Activated CD4-positive, alpha-beta T cell treated with anti-CD3 and anti-CD28 coated beads for 36 hours (primary cell): ENCODE results near the gene B4GALT5. TPM values are rescaled to one million over a fixed set of nuclear protein-coding genes. Genes with fewer than 3 reads are reported as not detected.
A peak's percentile ranks its signal among the peaks of the same experiment; 100 is the strongest.
"Not testable (repeated sequence)": the region's sequence is repeated elsewhere in the genome, so short reads cannot be mapped to it uniquely, and the experiment has no call there.

ENCODE experiments used
- ATAC-seq: fragments of 200-7000 bp; cut with Tn5 transposase; one replicate; pipeline ENCODE4 v1.10.0; 2021; ENCODE audit warnings: mild to moderate bottlenecking, moderate library complexity
- CTCF ChIA-PET: fragments of 350-600 bp; sonication (Branson Sonifier 250); formaldehyde crosslinking; loops from one replicate; lab custom pipeline; 2021; ENCODE audit warnings: antibody characterized with exemption; lab: Charles Lee
- POLR2A ChIA-PET: fragments of 350-600 bp; sonication (Branson Sonifier 250); formaldehyde crosslinking; loops from one replicate; lab custom pipeline; 2021; ENCODE audit warnings: antibody characterized with exemption, inconsistent platforms; lab: Charles Lee
- DNase-seq: peaks from one replicate; pipeline ENCODE4 v3.0.0-alpha.2; 2020
- H3K27ac Mint-ChIP-seq: one replicate; pipeline ENCODE4 v1.8.0; 2021; ENCODE audit warnings: mixed read lengths
- H3K27me3 Mint-ChIP-seq: one replicate; pipeline ENCODE4 v1.8.0; 2021; ENCODE audit warnings: mixed read lengths
- H3K36me3 Mint-ChIP-seq: one replicate; pipeline ENCODE4 v1.8.0; 2021; ENCODE audit warnings: low read depth, mixed read lengths
- H3K4me1 Mint-ChIP-seq: one replicate; pipeline ENCODE4 v1.8.0; 2021; ENCODE audit warnings: mixed read lengths
- H3K4me3 Mint-ChIP-seq: one replicate; pipeline ENCODE4 v1.8.0; 2021; ENCODE audit warnings: mild to moderate bottlenecking, moderate library complexity, mixed read lengths
- H3K9me3 Mint-ChIP-seq: one replicate; pipeline ENCODE4 v1.8.0; 2021; ENCODE audit warnings: low read depth, mixed read lengths
- intact Hi-C, 2 experiments: fragments of 100-400 bp; cut with DNase I in 1 of 2; cut with micrococcal nuclease in 1 of 2; formaldehyde crosslinking; loops; one replicate each; pipeline versions ENCODE4 v1.14.2 to v1.15.1; 2022 to 2024; cut with DNase I, micrococcal nuclease
- total RNA-seq, 2 experiments: library from RNA; stranded (reverse); gene quantifications; one replicate each; pipeline ENCODE4 v1.2.3, GENCODE V29; 2021

Gene B4GALT5
- total RNA-seq, 2 experiments from 2014 or later: 18.6 to 19.6 TPM

DNA sequence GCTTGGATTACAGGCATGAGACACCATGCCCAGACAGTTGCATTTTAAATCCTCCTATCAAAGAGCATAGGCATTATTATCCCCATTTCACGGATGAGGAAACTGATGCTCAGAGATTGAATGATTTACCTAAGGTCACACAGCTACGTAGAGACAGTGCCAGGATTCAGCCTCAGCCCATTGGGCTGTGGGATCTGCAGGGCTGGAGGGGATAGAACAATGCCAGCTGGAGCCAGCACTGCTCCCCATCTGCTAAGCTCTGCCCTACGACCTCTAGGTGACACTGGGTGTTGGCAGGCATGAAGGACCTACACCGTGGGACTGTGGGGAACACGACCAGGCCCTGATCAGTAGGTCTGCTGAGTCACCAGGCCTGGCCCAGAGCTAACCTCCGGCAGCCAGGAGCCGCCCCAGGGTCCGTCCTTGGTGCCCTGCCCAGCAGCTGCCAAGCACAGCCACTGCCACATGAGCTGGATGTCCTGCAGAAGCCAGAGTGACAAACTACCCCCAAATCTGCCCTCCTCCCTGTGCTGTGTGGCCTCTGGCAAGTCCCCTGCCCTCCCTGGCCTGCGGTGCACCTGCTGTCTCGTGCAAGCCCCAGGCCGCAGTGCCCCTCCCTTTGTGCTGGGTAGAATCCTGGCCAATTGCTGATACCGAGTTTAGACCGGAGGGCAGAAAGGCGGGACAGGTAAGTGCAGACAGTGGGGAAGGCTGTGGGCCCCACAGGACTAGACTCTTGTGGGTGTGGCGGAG lies 98.1 kb downstream of the B4GALT5 start:
- ATAC-seq (no peak), DNase-seq (no peak)
- H3K9me3 Mint-ChIP-seq: no peaks in the 10 kb centered on the region
- no peak overlapping the region for H3K4me3 Mint-ChIP-seq
- no peaks in the 10 kb centered on the region for H3K27me3 Mint-ChIP-seq
- ChIA-PET POLR2A (no interaction called here), CTCF (interaction anchor here (0.7 to 4.9 kb wide), 4 partner anchors 72 to 1443 kb away, joined by 3 to 26 read pairs (median 4); no protein-coding TSS in a partner anchor)
- H3K36me3 Mint-ChIP-seq: no peaks in the 10 kb centered on the region
- no peak overlapping the region for H3K27ac Mint-ChIP-seq
- H3K4me1 Mint-ChIP-seq: peaks cover 5% of the 10 kb centered on the region
- intact Hi-C loops: no loop called here

GRCh38 chr20:49615051-49615400 lies 98.7 kb downstream of the B4GALT5 start:
- H3K4me3 Mint-ChIP-seq, H3K9me3 Mint-ChIP-seq, H3K27ac Mint-ChIP-seq, POLR2A ChIA-PET, DNase-seq, H3K27me3 Mint-ChIP-seq, H3K4me1 Mint-ChIP-seq, H3K36me3 Mint-ChIP-seq, intact Hi-C loops, ATAC-seq: not testable (repeated sequence)
- CTCF ChIA-PET: interaction anchor here (0.6 to 4.9 kb wide), 8 partner anchors 28 to 1443 kb away, joined by 3 to 26 read pairs (median 3); no protein-coding TSS in a partner anchor

- intact Hi-C loops: loop anchor here in 1 of 2 experiments (5.0 kb wide), 1 partner anchor 98 kb away; the partner anchor contains the start of gene B4GALT5
- H3K36me3 Mint-ChIP-seq: no peaks in the 10 kb centered on the region
- CTCF ChIA-PET: interaction anchor here (0.6 to 4.9 kb wide), 7 partner anchors 27 to 274 kb away, joined by 3 to 26 read pairs (median 3); no protein-coding TSS in a partner anchor
- ATAC-seq: no peak
- H3K27ac Mint-ChIP-seq: no peak overlapping the region
- peaks cover 6% of the 10 kb centered on the region for H3K4me1 Mint-ChIP-seq
- no peak for DNase-seq
- no peak overlapping the region for H3K4me3 Mint-ChIP-seq
- H3K9me3 Mint-ChIP-seq: no peaks in the 10 kb centered on the region
- POLR2A ChIA-PET: no interaction called here
- no peaks in the 10 kb centered on the region for H3K27me3 Mint-ChIP-seq
Measured at GRCh38 chr20:49614338-49615050, 99.2 kb downstream of the B4GALT5 start.

DNA sequence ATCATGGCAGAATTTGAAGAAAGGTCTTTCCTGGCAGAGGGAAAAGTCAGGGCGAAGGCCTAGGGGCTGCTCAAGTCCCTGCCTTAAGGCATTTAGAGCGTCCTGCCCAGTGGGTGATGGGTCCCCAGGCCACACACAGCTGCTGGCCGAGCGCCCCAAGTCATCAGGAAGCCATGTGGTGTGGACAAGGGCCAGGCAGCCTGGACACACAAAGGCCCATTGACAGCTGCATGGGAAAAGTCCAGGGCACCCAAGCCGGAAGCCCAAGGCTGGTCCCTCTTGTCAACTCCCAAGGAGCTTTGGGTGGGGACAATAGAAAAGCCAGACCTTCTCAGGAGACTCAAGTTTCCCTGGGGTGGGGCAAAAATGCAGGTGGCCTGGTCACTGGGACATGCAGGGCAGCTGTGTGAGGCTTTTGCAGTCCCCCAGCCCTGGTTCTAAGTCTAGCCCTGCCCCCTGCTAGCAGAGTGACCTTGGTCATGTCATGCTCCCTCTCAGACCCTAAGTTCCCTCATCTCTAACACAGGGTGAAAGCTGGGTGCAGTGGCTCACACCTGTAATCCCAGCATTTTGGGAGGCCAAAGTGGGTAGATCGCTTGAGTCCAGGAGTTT lies 101.4 kb downstream of the B4GALT5 start:
- POLR2A ChIA-PET: no interaction called here
- H3K4me3 Mint-ChIP-seq: no peak overlapping the region

GRCh38 chr20:49611539-49612126 lies 102.0 kb downstream of the B4GALT5 start:
- H3K9me3 Mint-ChIP-seq, H3K36me3 Mint-ChIP-seq, ATAC-seq, H3K4me3 Mint-ChIP-seq, H3K27ac Mint-ChIP-seq, POLR2A ChIA-PET, DNase-seq: not testable (repeated sequence)
- intact Hi-C loops: loop anchor here (1.0 to 5.0 kb wide), 5 partner anchors 101 to 317 kb away; partner anchors contain the start of gene B4GALT5 (in 2 of the 2)
- peaks cover 15% of the 10 kb centered on the region for H3K4me1 Mint-ChIP-seq
- CTCF ChIA-PET: interaction anchor here (0.6 to 4.9 kb wide), 13 partner anchors 13 to 320 kb away, joined by 3 to 59 read pairs (median 3); partner anchors contain the start of genes B4GALT5 and SLC9A8
- H3K27me3 Mint-ChIP-seq: peaks cover 12% of the 10 kb centered on the region

More for the DNA sequence above, 101.4 kb downstream of the B4GALT5 start:
- H3K4me1 Mint-ChIP-seq: peaks cover 15% of the 10 kb centered on the region
- no peak for DNase-seq
- ATAC-seq: no peak
- H3K27me3 Mint-ChIP-seq: peaks cover 12% of the 10 kb centered on the region
- CTCF ChIA-PET: interaction anchor here (0.6 to 4.9 kb wide), 16 partner anchors 12 to 319 kb away, joined by 3 to 59 read pairs (median 3); partner anchors contain the start of genes B4GALT5 and SLC9A8
- no peak overlapping the region for H3K27ac Mint-ChIP-seq
- H3K9me3 Mint-ChIP-seq: no peaks in the 10 kb centered on the region
- intact Hi-C loops: loop anchor here in 1 of 2 experiments (5.0 kb wide), 1 partner anchor 100 kb away; the partner anchor contains the start of gene B4GALT5
- no peaks in the 10 kb centered on the region for H3K36me3 Mint-ChIP-seq

GRCh38 chr20:49610691-49611538 lies 102.8 kb downstream of the B4GALT5 start:
- H3K27me3 Mint-ChIP-seq: peaks cover 12% of the 10 kb centered on the region
- CTCF ChIA-PET: interaction anchor here (0.6 to 4.5 kb wide), 32 partner anchors 14 to 559 kb away, joined by 3 to 145 read pairs (median 3); no protein-coding TSS in a partner anchor
- intact Hi-C loops: loop anchor here (1.0 to 5.0 kb wide), 5 partner anchors 101 to 317 kb away; partner anchors contain the start of gene B4GALT5 (in 2 of the 2)
- peaks cover 15% of the 10 kb centered on the region for H3K4me1 Mint-ChIP-seq
- H3K36me3 Mint-ChIP-seq: no peaks in the 10 kb centered on the region
- H3K27ac Mint-ChIP-seq: no peak overlapping the region
- POLR2A ChIA-PET: no interaction called here
- no peaks in the 10 kb centered on the region for H3K9me3 Mint-ChIP-seq
- DNase-seq (peak; percentile 89), ATAC-seq (peak; percentile 76)
- H3K4me3 Mint-ChIP-seq: no peak overlapping the region

GRCh38 chr20:49608752-49609670 lies 104.7 kb downstream of the B4GALT5 start:
- ATAC-seq (peak; percentile 72), DNase-seq (peak; percentile 88)
- Mint-ChIP-seq H3K27me3 (peaks cover 16% of the 10 kb centered on the region), H3K9me3 (no peaks in the 10 kb centered on the region), H3K36me3 (no peaks in the 10 kb centered on the region), H3K27ac (no peak overlapping the region), H3K4me3 (no peak overlapping the region), H3K4me1 (peaks cover 15% of the 10 kb centered on the region)
- intact Hi-C loops: loop anchor here (1.0 to 5.0 kb wide), 3 partner anchors 68 to 275 kb away; partner anchors contain the start of gene KCNB1 (in 1 of the 2)
- ChIA-PET POLR2A (no interaction called here), CTCF (interaction anchor here (0.6 to 4.5 kb wide), 45 partner anchors 9 to 462 kb away, joined by 3 to 145 read pairs (median 4); no protein-coding TSS in a partner anchor)

DNA sequence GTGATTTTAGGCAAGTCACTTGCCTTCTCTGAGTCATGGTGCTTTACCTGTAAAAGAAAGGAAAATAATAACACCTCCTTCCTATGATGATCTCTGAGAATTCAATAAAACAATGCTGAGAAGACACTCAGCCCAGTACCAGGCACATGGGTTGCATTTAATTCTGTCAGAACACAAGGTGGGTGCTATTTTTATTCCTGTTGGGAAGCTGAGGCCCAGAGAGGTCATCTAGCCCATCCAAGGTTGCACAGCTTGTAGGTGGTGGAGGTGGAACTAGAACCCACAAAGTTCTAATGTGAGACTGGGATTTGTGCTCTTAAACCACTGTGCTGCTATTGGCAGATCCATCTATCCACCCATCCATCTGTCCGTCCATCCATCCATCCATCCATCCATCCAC lies 106.1 kb downstream of the B4GALT5 start:
- no peak overlapping the region for H3K4me3 Mint-ChIP-seq
- peaks cover 16% of the 10 kb centered on the region for H3K27me3 Mint-ChIP-seq
- CTCF ChIA-PET: interaction anchor here (0.9 to 4.5 kb wide), 19 partner anchors 11 to 294 kb away, joined by 3 to 145 read pairs (median 4); no protein-coding TSS in a partner anchor
- H3K27ac Mint-ChIP-seq: no peak overlapping the region
- DNase-seq: no peak
- peaks cover 15% of the 10 kb centered on the region for H3K4me1 Mint-ChIP-seq
- H3K36me3 Mint-ChIP-seq: peaks cover 3% of the 10 kb centered on the region
- H3K9me3 Mint-ChIP-seq: no peaks in the 10 kb centered on the region
- ATAC-seq: peak; percentile 16
- intact Hi-C loops: loop anchor here in 1 of 2 experiments (5.0 kb wide), 1 partner anchor 125 kb away; the partner anchor contains the start of gene KCNB1
- POLR2A ChIA-PET: no interaction called here

- ChIA-PET POLR2A (no interaction called here), CTCF (interaction anchor here (0.8 to 1.9 kb wide), 7 partner anchors 16 to 63 kb away, joined by 3 to 7 read pairs (median 3); no protein-coding TSS in a partner anchor)
- Mint-ChIP-seq H3K36me3 (peaks cover 5% of the 10 kb centered on the region), H3K4me3 (no peak overlapping the region), H3K27me3 (peaks cover 10% of the 10 kb centered on the region), H3K27ac (no peak overlapping the region), H3K9me3 (peaks cover under 1% of the 10 kb centered on the region), H3K4me1 (peaks cover 3% of the 10 kb centered on the region)
- intact Hi-C loops: no loop called here
- ATAC-seq (no peak), DNase-seq (peak; percentile 37)
Measured at GRCh38 chr20:49603209-49603627, 110.5 kb downstream of the B4GALT5 start.
